ENCODE data around the gene KIRREL2.
"Not testable (repeated sequence)": the region's sequence is repeated elsewhere in the genome, so short reads cannot be mapped to it uniquely, and the experiment has no call there.

KIRREL2 gene

GRCh38 chr19:35852029-35852780, 4.5 kb upstream of the KIRREL2 start, which contains the start of gene NPHS1:
Gene NPHS1 (minus strand): TSS chr19:35852504. CDS start chr19:35851837, 667 bp downstream.
- TF ChIP-seq POLR2A (IDR thresholded peaks at IDR 0.05; ENCODE audit: low read length) = no peak
- no peak for DNase-seq

- no peak for DNase-seq
- TF ChIP-seq GATA1 (IDR thresholded peaks at IDR 0.05; ENCODE audit: low read depth, low read length) = no peak
- TF ChIP-seq POLR2A (IDR thresholded peaks at IDR 0.05; ENCODE audit: low read length) = no peak
These were observed 3.5 kb upstream of the KIRREL2 start for GRCh38 chr19:35853038-35853756.

- TF ChIP-seq GATA1 (IDR thresholded peaks at IDR 0.05; ENCODE audit: low read depth, low read length) = no peak
- no peak for TF ChIP-seq POLR2A (IDR thresholded peaks at IDR 0.05; ENCODE audit: low read length)
- DNase-seq = no peak
These were observed 1.6 kb downstream of the KIRREL2 start for GRCh38 chr19:35858311-35858710.

DNA sequence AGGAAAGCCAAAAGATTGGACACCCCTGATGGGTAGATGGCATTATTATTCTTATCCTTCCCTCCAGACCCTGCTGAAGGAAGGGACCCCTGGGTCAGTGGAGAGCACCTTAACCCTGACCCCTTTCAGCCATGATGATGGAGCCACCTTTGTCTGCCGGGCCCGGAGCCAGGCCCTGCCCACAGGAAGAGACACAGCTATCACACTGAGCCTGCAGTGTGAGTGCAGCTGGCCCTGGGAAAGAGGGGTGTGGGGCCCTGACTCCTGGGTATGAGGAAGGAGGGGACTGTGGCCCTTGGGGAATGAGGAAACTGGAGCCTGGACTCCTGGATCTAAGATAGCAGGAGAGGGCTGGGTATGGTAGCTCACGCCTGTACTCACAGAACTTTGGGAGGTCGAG, 2.7 kb downstream of the KIRREL2 start:
- no peak for TF ChIP-seq POLR2A (IDR thresholded peaks at IDR 0.05; ENCODE audit: low read length)
- no peak for DNase-seq

DNA sequence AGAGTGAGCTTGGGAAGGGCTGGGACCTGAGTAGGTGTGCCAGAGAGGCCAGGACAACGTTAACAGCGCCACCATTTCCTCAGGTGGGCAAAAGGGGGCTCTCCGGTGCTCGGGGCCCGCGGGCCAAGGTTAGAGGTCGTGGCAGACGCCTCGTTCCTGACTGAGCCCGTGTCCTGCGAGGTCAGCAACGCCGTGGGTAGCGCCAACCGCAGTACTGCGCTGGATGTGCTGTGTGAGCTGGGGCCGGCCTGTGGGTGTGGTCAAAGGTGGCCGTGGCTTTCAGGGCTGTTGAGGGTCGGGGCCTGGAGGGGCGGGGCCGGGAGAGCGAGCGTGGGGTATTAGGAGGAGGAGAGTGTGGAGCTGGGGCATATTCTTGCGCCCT, 3.7 kb downstream of the KIRREL2 start:
- DNase-seq = no peak
- no peak for TF ChIP-seq GATA1 (IDR thresholded peaks at IDR 0.05; ENCODE audit: low read depth, low read length)
- TF ChIP-seq POLR2A (IDR thresholded peaks at IDR 0.05; ENCODE audit: low read length) = no peak

- DNase-seq = no peak
These were observed 4.3 kb downstream of the KIRREL2 start for GRCh38 chr19:35860818-35861639.

DNA sequence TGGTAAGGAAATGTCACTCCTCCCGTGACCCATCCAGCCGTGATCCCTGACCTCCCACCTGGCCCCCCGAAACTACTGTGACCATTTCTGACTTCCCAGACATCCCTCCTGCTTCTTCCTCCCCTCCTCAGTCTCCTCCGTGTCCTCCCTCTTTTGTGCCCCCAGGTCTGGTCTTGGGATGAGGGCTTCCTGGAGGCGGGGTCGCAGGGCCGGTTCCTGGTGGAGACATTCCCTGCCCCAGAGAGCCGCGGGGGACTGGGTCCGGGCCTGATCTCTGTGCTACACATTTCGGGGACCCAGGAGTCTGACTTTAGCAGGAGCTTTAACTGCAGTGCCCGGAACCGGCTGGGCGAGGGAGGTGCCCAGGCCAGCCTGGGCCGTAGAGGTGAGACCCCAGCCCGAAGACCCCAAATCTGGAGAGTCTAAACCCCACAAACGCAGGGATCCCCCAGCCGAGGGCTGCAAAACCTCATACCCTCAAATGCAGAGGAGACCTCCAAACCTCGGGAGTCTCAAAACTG, 5.0 kb downstream of the KIRREL2 start:
- DNase-seq = no peak
- TF ChIP-seq GATA1 (IDR thresholded peaks at IDR 0.05; ENCODE audit: low read depth, low read length) = no peak
- TF ChIP-seq POLR2A (IDR thresholded peaks at IDR 0.05; ENCODE audit: low read length) = no peak

More at GRCh38 chr19:35860818-35861639, 4.3 kb downstream of the KIRREL2 start:
- no peak for TF ChIP-seq GATA1 (IDR thresholded peaks at IDR 0.05; ENCODE audit: low read depth, low read length)
- TF ChIP-seq POLR2A (IDR thresholded peaks at IDR 0.05; ENCODE audit: low read length) = no peak

- no peak for TF ChIP-seq POLR2A (IDR thresholded peaks at IDR 0.05; ENCODE audit: low read length)
- no peak for TF ChIP-seq GATA1 (IDR thresholded peaks at IDR 0.05; ENCODE audit: low read depth, low read length)
- no peak for DNase-seq
These were observed 5.8 kb downstream of the KIRREL2 start for GRCh38 chr19:35862528-35862927.

- TF ChIP-seq POLR2A (IDR thresholded peaks at IDR 0.05; ENCODE audit: low read length) (no peak), GATA1 (IDR thresholded peaks at IDR 0.05; ENCODE audit: low read depth, low read length) (no peak)
- no peak for DNase-seq
These were observed 6.3 kb downstream of the KIRREL2 start for GRCh38 chr19:35863018-35863417.

- peak in 1 of 2 experiments; percentile 25 for DNase-seq
- TF ChIP-seq GATA1 (IDR thresholded peaks at IDR 0.05; ENCODE audit: low read depth, low read length) (no peak), POLR2A (IDR thresholded peaks at IDR 0.05; ENCODE audit: low read length) (no peak)
These were observed 11.6 kb downstream of the KIRREL2 start, which contains the start of gene APLP1 for GRCh38 chr19:35868172-35868822. Gene APLP1 (plus strand): TSS chr19:35868574. CDS start chr19:35868637, 63 bp downstream.

- TF ChIP-seq POLR2A (IDR thresholded peaks at IDR 0.05; ENCODE audit: low read length) (no peak), GATA1 (IDR thresholded peaks at IDR 0.05; ENCODE audit: low read depth, low read length) (no peak)
- DNase-seq = no peak
These were observed 12.2 kb downstream of the KIRREL2 start for GRCh38 chr19:35868823-35869326.

- DNase-seq = peak; percentile 87
- TF ChIP-seq GATA1 (IDR thresholded peaks at IDR 0.05; ENCODE audit: low read depth, low read length) = no peak
These were observed 12.8 kb downstream of the KIRREL2 start for GRCh38 chr19:35869327-35870123.

DNA sequence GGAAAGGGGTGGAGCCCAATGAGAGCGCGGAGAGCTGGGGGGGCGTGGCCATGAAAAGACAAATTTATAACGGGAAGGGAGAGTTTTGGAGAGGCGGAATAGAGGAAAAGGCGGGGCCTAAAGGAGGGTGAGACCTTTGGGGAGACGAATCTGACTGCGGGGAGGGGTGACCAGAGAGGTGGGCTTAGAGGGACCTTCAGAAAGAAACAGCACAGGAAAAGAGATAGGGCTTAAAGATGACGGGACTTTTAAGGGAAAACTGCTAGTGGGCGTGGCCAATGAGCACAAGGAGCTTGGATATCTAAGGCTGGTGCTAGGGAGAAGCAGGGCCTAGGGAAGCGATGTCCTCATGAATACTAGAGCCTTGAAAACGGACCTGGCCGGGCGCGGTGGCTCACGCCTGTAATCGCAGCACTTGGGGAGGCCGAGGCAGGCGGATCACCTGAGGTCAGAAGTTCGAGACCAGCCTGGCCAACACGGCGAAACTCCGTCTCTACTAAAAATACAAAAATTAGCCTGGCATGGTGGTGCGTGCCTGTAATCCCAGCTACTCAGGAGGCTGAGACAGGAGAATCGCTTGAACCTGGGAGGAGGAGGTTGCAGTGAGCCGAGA, 13.5 kb downstream of the KIRREL2 start:
- DNase-seq = not testable (repeated sequence)

Measured in erythroblast (primary cell).